ENCODE data around the gene ARHGAP35.

- no peak for TF ChIP-seq CTCF (IDR thresholded peaks at IDR 0.05)
- TF ChIP-seq POLR2A (IDR thresholded peaks at IDR 0.05): no peak
Observed at GRCh38 chr19:46872967-46873366, 12.2 kb downstream of the ARHGAP35 start.

Data from right lobe of liver (tissue), 4 donors.